GM12801 (cell line): Measurements from ENCODE around the gene BEST3.

ENCODE experiments used
- TF ChIP-seq, protein P1 (sequence below): IDR thresholded peaks from one replicate; pipeline ENCODE4 v1.5.1; 2011; ENCODE audit warnings: control low read depth; ENCODE audit not compliant: insufficient read length; ENCODE audit errors: extremely low read depth

Gene BEST3

DNA sequence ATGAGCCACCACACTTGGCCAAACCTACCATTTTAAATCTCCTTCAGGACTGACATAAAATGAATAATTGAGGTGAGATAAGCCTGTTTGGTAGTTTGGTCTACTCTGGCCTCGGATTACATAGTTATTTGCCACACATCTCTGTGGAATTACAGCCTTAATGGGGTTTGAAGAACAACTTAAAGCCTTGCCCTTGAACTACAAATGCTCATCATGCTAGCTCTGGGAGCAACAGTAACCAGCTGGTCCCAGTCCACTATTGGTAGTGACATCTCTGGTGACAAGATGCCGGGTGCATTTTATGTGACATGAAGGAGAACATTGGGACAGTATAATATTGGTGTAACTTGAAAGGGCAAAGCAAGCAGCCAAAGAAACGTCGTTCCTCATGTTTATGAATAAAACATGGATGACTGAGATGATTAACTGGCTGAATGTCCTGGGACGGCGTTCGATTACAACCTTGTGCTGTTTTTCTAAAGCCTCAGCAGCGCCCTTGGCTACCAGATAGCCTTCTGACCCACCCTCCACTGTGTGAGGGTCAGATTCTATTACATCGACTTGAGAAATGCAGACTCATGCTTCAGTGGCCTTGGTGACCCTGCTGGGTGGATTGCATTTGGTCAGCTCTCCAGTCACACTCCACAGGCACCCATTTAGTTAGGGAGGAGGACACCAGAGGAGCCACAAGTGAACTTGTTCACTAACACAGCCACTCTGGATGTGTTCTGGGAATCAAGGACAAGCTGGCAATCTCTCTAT, 41.5 kb downstream of the BEST3 start:
- TF ChIP-seq, protein P1, sequence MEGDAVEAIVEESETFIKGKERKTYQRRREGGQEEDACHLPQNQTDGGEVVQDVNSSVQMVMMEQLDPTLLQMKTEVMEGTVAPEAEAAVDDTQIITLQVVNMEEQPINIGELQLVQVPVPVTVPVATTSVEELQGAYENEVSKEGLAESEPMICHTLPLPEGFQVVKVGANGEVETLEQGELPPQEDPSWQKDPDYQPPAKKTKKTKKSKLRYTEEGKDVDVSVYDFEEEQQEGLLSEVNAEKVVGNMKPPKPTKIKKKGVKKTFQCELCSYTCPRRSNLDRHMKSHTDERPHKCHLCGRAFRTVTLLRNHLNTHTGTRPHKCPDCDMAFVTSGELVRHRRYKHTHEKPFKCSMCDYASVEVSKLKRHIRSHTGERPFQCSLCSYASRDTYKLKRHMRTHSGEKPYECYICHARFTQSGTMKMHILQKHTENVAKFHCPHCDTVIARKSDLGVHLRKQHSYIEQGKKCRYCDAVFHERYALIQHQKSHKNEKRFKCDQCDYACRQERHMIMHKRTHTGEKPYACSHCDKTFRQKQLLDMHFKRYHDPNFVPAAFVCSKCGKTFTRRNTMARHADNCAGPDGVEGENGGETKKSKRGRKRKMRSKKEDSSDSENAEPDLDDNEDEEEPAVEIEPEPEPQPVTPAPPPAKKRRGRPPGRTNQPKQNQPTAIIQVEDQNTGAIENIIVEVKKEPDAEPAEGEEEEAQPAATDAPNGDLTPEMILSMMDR, result no peak

DNA sequence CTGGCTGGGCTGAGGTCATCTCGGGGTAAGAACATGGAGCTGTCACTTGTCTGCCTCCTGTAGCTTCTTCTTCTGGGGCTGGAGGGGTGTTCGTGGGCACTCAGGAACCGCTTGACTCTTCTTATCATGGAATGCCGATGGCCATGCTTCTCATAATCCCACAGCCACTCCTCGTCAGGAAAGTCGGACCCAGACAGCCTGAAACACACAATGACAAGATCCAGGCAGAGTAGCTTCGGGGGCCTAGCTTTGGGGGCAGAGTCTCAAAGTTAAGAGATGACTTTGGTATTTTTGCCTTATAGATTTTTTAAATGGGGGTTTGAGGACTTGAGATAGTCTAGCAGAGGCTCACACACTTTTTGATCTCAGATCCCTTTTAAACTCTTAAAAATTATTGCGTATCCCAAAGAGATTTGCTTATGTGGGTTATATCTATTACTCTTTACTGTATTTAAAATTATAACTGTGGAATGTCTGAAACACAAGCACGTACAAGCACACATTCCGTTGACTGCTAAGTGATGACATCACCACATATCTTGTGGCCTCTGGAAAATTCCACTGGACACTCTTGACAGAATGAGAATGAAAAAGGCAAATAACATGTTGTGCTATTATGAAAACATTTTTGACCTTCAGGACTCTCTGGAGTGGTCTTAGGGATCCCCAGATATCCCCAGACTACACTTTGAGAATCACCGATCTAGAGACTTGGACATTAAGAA, 43.3 kb downstream of the BEST3 start:
- TF ChIP-seq, protein P1, result no peak

DNA sequence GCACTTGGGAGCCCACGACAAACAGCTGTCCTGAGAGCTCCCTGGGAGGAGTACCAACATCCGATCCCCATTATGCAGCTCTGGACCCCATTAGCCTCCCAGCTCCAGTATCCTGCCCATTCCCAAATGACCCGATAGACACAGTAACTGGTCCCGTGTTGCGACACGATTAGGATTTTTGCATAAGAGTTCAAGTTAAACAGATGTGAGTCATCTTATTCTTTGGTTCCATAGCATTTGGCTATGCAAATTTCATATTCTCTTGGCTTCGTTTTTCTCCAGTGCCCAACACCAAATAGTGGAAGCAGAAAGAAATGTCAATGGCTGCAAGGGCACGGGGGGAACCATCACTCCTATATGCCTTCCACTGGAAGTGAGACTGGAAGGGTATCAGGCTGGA, 45.4 kb downstream of the BEST3 start:
- TF ChIP-seq, protein P1, result no peak

DNA sequence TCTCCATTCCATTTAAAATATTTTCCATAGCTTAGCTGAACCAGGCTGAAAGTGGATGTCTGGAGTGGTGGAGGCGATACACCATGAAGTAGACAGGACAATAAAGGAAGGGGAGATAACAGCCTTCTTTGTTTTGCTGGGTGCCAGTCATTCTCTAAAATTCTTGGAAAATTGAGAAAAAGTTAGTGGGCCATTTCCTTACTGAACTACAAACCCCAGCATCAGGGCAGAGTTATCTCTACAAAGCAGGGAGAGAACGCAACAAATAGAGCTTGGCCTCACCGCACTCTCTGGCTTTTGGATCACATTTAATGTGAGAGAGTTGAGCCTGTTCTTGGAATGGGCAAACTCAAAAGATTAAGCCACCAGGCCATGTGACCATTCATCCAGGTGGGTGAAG, 47.2 kb downstream of the BEST3 start:
- TF ChIP-seq, protein P1, result no peak

DNA sequence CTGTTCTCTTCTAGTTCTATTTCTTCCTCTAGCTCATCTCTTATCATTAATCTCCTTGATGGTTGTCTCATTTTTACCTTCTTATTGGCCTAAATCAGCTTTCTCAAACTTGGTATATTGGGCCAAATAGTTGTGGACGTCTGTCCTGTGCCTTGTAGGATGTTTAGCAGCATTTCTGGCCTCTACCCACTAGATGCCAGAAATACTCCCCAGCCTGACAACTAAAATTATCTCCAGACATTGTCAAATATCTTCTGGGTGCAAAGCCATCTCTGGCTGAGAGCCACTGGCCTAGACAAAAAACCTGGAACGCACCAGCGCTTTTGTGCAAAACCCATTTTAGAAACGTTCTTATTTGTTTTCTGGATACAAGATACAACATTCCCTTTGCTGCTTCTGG, 49.6 kb downstream of the BEST3 start:
- TF ChIP-seq, protein P1, result no peak

DNA sequence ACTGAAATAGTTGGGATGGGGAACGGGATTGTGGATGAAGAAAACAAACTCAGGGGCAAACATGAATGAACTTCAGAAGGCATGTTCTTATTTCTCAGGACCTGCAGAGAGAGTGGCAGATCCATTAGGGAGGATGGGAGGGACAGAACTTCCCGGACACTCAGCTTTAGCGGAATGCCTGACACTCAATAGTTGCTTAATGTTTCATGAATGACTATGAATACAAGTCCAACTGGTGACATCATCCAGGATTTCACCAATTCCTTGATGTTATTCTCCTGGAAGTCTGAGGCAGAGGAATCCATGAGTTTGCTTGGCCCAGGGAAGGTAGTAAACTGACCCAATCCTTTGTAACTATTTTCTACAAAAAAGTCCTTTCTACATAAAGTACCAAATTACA, 50.6 kb downstream of the BEST3 start:
- TF ChIP-seq, protein P1, result no peak

DNA sequence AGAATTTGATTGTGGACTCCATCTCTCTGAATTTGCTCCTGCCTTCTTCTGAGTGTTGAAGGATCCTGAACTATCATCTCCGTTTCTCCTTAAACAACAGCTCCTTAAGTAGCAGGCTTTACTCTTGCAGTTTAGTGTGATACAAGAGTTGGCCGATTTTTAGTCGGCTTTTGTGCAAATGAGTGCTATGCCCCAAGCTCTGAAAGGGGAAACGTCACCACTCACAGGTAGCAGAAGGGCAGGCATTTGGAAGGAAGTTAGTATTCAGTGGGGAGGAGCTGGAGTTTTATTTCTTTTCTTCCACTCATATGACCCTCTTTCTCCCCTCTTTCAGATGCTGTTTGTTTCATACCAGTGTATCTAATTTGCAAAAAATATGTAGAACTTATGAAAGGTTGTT, 51.9 kb downstream of the BEST3 start:
- TF ChIP-seq, protein P1, result no peak
